ENCODE results near the gene COBLL1. TPM values are rescaled to one million over a fixed set of nuclear protein-coding genes. Genes with fewer than 3 reads are reported as not detected.

COBLL1 gene
- total RNA-seq, 1 experiment from 2014 or later = 5.9 TPM

DNA sequence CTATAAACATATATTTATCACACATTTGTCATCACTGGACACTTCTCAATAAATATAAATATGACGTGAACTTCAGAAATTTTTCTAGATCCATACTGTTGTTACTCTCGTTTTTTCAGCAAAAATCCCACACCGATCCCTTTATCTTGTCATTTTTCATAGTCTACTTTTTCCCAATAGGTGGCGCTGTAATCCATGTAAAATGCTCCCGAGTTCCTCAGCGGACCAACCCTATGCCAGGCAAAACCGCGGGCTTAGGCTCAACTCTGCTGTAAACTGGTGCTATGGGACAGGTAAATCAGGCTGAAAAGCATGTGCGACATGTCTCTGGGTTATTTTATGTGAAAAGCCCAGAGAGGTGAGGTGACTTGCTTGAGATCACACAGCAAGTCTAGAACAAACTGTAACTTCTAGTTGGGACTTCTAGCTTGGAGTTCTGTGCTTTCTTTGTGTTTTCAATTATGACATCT, 104.0 kb downstream of the COBLL1 start:
- Mint-ChIP-seq H3K36me3 (ENCODE audit: insufficient read depth in 1 of 3, low read depth in 3 of 3) (no peaks in the 10 kb centered on the region), H3K4me3 (no peak overlapping the region), H3K4me1 (peaks cover 9 to 15% of the 10 kb centered on the region in 2 experiments), H3K27me3 (ENCODE audit: low read depth) (no peaks in the 10 kb centered on the region), H3K27ac (no peak overlapping the region), H3K9me3 (no peaks in the 10 kb centered on the region)
- Histone ChIP-seq H3K23ac (ENCODE audit: insufficient read length, low read depth, low read length) (no peak overlapping the region), H3K4me2 (ENCODE audit: insufficient read depth, insufficient read length, low read length) (no peak overlapping the region), H2AFZ (ENCODE audit: low read length) (no peak overlapping the region), H2BK120ac (ENCODE audit: low read depth, low read length, poor library complexity, severe bottlenecking) (no peak overlapping the region), H2AK5ac (ENCODE audit: insufficient read length, low read length) (no peak overlapping the region), H3K79me1 (ENCODE audit: insufficient read depth, low read depth, low read length, poor library complexity, severe bottlenecking) (no peaks in the 10 kb centered on the region), H2BK20ac (ENCODE audit: low read depth, low read length, poor library complexity, severe bottlenecking) (no peak overlapping the region), H4K5ac (ENCODE audit: insufficient read length, low read depth, low read length) (no peak overlapping the region), H3K18ac (ENCODE audit: insufficient read length, low read depth, low read length) (no peak overlapping the region), H4K91ac (ENCODE audit: insufficient read length, low read depth, low read length) (no peak overlapping the region), H3K79me2 (ENCODE audit: insufficient read depth, low read length) (no peaks in the 10 kb centered on the region), H2BK15ac (ENCODE audit: low read depth, low read length) (no peak overlapping the region), H3K27me3 (ENCODE audit: insufficient read depth, low read length) (no peaks in the 10 kb centered on the region), H3K4me1 (ENCODE audit: insufficient read depth, low read length) (no peaks in the 10 kb centered on the region), H4K8ac (replicated peaks; ENCODE audit: insufficient read length, low read depth, low read length) (no peak overlapping the region), H3K27ac (ENCODE audit: insufficient read length, low read depth, low read length) (no peak overlapping the region), H2BK12ac (ENCODE audit: insufficient read length, low read depth, low read length) (no peak overlapping the region), H3K56ac (ENCODE audit: insufficient read length, low read depth, low read length) (no peak overlapping the region), H3K14ac (ENCODE audit: insufficient read depth, low read length) (no peak overlapping the region), H3K9me3 (ENCODE audit: control insufficient read depth, low read depth, low read length) (no peaks in the 10 kb centered on the region), H3K9ac (ENCODE audit: extremely low read depth, insufficient read length, low read length) (no peak overlapping the region), H3T11ph (ENCODE audit: low read length) (no peak overlapping the region), H3K23me2 (ENCODE audit: insufficient read length, low read depth, low read length, poor library complexity, severe bottlenecking) (no peaks in the 10 kb centered on the region), H3K4ac (ENCODE audit: low read depth, low read length) (no peak overlapping the region), H4K20me1 (ENCODE audit: control insufficient read depth, insufficient read depth, insufficient read length) (no peaks in the 10 kb centered on the region), H2BK5ac (ENCODE audit: insufficient read length, low read length) (no peak overlapping the region)
- WGBS (ENCODE audit: extremely low coverage, insufficient read length, low lambda C conversion rate) = no CpG with 5 or more reads among the region's 9 CpGs
- DNase-seq = peak; percentile 77
- TF ChIP-seq, protein P1, sequence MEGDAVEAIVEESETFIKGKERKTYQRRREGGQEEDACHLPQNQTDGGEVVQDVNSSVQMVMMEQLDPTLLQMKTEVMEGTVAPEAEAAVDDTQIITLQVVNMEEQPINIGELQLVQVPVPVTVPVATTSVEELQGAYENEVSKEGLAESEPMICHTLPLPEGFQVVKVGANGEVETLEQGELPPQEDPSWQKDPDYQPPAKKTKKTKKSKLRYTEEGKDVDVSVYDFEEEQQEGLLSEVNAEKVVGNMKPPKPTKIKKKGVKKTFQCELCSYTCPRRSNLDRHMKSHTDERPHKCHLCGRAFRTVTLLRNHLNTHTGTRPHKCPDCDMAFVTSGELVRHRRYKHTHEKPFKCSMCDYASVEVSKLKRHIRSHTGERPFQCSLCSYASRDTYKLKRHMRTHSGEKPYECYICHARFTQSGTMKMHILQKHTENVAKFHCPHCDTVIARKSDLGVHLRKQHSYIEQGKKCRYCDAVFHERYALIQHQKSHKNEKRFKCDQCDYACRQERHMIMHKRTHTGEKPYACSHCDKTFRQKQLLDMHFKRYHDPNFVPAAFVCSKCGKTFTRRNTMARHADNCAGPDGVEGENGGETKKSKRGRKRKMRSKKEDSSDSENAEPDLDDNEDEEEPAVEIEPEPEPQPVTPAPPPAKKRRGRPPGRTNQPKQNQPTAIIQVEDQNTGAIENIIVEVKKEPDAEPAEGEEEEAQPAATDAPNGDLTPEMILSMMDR (conservative IDR thresholded peaks at IDR 0.05) = peak; percentile 84
